ENCODE data around the gene KCNMB2.

DNA sequence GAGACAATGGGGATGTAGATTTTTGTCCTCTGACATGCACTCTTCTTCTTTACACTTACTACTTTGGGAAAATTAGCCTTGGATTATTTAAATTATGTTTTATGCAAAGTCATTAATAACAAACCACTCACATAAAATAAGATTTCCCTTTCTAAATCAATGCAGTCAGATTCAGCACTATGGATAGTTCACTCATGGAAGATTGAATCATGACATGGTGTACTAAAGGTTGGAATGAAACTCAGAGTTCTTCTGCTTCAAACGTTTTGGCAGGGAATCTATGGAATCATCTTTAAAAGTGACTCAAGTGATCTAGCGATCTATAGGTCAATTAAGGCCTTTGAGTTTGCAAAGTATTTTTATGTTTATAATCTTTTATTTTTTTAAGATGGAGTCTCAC, 154.3 kb downstream of the KCNMB2 start:
- TF ChIP-seq POLR2A (IDR thresholded peaks at IDR 0.05) (no peak), POLR2AphosphoS5 (IDR thresholded peaks at IDR 0.05) (no peak)
- TF ChIP-seq, protein P1, sequence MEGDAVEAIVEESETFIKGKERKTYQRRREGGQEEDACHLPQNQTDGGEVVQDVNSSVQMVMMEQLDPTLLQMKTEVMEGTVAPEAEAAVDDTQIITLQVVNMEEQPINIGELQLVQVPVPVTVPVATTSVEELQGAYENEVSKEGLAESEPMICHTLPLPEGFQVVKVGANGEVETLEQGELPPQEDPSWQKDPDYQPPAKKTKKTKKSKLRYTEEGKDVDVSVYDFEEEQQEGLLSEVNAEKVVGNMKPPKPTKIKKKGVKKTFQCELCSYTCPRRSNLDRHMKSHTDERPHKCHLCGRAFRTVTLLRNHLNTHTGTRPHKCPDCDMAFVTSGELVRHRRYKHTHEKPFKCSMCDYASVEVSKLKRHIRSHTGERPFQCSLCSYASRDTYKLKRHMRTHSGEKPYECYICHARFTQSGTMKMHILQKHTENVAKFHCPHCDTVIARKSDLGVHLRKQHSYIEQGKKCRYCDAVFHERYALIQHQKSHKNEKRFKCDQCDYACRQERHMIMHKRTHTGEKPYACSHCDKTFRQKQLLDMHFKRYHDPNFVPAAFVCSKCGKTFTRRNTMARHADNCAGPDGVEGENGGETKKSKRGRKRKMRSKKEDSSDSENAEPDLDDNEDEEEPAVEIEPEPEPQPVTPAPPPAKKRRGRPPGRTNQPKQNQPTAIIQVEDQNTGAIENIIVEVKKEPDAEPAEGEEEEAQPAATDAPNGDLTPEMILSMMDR (IDR thresholded peaks at IDR 0.05): no peak

Measured in transverse colon (tissue), 4 donors.